HG02763 (cell line): Measurements from ENCODE around the gene ZBTB44.

ENCODE experiments used
- ATAC-seq: cut with Tn5 transposase; IDR thresholded peaks from one replicate; pipeline ENCODE4 v1.9.1; 2021; ENCODE audit warnings: mild to moderate bottlenecking, moderate library complexity; ENCODE audit not compliant: unreplicated experiment

The ZBTB44 gene

DNA sequence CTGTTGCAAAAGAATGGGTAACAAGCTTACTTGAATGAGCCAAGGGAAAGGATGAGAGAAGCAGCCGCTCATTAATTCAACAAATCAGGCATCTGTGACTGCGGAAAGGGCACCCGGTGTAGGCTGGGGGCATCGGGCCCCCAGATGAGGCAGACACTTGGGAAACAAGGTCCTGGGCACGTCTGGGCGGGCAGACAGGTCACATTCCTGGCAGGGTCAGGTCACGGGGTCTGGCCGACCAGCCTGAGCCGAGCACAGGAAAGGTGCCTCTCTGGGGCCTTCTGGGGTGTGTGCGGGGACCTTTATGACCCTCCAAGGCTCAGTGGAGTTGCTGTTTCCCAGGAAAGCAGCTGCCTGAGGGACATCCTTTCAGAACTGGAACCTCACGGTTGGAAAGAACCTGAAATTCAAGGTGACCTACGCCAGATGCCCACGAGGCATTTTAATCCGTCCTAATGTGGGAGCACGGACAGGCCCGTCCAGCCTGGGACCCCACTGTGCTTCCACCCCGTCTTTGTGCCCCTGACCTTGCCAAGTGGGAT, 98.1 kb downstream of the ZBTB44 start:
- ATAC-seq = no peak

DNA sequence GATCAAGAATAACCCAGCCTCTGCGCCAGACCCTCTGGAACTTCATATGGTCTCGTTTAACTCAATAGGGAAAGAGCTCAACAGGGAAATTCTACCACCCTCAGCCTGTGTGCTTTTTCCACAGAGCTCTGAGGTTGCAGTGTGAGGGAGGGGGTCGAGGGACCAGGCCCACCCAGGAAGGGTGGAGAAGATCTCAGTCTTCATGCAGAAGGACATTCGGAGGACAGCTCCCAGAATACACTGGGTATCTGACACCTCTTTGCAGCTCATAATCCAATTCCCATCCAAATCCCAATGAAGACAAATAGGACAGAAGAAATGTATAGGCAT, 98.5 kb downstream of the ZBTB44 start:
- no peak for ATAC-seq

DNA sequence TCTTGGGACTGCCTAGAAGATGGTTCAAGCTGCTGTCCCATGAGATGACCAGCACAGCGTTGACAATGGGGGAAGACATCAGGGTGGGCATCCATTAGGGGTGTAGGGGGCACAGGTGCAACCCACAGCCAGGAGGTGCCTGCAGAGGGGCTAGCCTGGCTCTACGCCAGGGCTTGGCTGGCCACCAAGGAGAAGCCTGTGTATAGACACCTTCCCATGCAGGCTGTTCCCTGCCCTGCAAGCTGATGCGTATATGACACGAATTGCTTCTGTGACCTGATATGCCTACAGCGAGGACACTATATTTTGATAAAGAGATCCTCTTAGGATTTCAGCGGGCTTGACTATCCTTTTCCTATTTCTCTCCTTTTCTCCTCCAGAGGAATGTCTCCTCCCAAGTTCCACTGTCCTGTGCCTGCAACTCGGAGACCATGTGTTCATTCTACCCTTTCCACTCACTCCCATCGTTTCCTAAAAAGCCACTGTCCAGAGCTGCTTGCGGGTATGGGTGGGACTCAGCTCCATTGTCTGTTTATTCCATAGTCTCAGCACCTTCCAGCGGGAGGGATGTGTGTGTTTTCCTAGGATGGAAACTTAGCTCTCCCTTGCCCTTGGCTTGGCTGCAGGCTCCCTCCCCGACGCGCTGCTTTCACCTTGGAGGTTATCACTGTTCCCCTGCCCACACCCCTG, 99.0 kb downstream of the ZBTB44 start:
- ATAC-seq = no peak

DNA sequence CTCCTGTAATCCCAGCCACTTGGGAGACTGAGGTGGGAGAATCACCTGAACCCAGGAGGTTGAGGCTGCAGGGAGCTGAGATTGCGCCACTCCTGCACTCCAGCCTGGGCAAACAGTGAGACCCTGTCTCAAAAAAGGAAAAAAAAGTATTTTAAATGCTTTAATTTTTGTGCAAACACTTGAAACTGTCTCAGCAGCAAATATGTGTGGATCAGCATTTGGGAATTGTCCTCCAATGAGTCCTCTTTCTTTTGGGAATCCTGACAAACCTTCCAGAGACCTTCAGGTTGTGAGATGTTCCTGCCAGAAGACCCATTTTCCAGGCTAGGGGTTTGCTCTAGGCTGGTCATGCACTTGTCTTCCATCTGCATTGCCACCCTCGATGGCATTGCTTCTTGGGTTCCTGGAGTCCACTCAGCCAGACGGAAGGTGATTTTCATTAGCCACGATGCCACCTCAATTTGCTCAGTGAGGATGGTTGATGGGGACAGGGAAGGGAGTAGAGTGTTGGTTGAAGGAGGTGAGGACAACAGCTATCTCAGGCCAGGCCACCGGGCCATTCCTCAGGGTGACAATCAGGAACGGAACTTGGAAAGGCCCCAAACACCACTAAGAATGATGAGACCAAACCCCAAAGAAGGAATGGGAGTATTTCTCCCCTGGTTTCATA, 99.7 kb downstream of the ZBTB44 start:
- no peak for ATAC-seq

DNA sequence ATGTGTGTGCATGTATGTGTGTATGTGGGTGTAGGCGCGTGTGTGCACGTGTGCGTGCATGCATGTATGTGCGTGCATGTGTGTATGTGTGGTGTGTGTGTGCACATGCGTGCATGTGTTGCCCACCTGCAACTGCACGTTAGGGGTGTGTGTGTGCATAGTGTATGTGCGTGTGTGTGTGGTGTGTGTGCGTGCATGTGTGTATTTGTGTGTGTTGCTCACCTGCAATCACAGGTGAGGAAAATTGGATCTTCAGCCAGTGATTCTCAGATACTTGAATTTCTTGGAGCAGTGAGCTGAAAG, 100.8 kb downstream of the ZBTB44 start:
- no peak for ATAC-seq

DNA sequence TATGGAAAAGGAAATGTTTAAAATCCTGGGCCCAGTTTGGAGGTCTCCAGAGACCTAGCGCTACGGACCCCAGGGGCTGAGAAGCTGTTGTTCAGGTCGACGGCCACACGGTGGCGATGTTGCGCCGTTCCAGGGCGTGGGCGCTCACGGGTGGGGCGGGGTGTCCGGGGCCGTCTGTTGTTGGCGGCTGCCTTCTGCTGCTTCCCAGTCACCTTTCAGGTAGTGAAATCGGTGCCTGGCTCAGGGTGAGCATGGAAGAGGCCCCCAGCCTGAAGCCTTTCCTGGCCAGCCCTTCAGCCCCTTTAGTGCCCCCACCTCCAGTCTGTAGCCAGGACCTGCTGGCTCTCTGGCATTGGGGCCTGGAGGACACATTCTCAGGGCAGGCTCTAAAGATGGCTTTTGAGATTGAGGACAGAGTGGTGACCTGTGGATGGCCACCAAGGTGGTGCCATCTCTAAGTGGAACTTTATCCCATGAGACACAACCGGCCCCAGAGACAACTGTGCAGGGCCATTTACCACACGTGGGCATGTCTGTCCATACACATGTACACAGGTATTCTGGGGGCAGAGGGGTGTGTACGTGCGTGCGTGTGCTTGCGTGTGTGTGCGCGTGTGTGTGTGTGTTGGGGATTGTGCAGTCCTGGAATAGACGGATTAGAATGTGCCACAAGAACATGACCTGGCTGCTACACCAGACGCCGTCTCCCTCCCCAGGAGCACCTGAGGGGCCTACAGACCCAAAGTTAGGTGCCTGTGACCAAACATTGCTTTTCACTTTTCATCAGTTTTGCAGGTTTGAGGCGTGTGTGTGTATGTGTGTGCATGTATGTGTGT, 101.4 kb downstream of the ZBTB44 start:
- peak; percentile 69 for ATAC-seq

DNA sequence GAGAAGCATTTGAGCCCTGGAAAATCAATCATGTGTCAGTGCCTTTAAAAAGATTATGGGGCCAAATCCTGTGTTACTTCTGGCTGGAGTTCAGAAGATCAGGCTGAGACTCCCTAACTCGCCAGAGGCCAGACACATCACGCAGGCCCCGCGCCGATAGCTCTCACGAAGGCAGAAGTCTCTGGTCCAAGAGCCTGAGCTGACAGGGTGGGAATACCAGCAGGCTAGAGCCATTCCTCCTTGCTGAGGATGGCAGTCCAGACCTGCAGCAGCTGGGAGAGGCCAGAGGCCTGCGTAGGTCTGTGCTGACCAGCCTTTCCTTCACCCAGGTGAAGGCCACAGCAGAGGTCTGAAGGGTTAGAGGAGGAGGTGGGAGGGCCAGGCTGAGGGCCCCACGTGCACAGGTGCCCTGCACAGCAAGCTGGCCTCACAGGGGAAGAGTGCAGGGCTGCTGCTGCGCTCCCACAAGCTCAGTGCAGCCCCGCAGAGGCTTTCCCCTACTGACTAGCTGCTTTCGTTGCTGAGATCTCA, 102.2 kb downstream of the ZBTB44 start:
- ATAC-seq = no peak

DNA sequence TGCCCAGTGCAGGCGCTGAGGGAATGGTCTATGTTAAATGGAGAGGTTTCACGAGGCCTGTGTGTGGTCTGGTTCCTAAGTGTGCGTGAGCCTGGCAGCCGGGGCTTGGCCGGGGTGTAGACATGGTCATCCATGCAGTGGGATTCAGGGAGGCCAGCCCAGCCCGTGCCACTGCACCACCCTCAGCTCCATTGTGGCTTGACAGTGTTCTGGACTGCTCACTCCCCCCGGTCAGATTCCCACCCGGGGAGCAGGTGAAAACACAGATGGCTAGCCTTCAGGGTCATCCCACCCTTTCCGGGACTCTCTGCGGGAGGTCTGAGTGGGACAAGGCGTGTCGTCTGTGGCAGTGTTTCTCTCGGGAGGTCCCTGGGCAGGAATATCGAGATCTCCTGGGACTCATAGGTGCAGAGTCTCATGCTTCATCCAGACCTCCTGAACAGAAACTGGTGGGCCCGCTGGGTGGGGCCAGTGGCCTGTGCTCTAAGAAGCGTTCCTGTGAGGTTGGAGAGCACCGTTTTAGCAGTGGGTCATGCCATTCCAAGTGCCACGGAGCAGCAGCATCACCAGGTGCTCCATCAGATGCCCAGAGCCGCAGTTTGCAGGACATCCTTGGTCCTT, 102.8 kb downstream of the ZBTB44 start:
- no peak for ATAC-seq

DNA sequence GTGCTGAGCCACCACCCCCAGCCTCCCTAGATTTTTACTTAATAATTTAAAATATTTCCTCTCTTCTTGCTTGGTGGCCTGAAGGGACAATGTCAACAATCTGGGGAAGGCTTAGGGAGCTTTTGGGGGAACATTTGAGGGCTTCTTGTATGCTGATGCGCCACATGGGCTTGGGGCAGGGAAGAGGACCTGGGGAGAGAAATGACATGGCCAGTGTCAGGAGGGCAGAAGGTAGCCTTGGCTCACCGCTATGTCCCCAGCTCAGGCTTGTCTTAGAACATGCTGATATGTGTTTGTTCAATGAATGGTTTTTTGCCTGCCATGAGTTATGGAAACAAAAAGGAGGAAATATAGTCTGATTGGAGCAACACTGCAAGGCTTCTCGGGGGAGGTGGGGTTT, 103.6 kb downstream of the ZBTB44 start:
- ATAC-seq = no peak

DNA sequence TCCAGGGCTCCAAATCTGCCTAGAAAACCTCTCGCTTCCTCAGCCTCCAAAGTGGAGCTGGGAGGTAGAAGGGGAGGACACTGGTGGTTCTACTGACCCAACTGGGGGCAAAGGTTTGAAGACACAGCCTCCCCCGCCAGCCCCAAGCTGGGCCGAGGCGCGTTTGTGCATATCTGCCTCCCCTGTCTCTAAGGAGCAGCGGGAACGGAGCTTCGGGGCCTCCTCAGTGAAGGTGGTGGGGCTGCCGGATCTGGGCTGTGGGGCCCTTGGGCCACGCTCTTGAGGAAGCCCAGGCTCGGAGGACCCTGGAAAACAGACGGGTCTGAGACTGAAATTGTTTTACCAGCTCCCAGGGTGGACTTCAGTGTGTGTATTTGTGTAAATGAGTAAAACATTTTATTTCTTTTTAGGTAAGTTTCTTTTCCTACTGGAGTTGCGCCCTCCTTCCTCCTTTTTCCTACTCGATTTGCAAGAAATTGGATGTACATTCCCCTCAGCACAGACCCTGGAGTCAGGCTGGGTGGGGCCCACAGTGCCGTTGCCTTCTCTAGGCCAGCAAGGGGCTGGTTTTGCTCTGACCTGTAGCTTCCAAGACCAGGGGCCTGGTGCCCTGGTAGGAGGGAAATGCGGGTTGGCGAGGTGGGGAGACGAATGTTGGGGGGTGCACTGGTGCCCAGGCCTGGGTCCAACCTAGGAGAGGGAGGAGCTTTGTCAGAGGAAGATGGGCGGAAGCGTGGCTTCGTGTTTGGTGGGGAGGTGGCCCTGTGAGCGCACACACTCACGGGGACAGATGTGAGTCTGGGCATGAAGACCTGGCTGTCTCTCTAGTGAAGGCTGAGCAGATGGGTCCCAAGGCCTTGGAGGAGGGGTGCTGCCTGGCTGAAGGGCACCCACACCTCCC, 104.5 kb downstream of the ZBTB44 start:
- no peak for ATAC-seq

DNA sequence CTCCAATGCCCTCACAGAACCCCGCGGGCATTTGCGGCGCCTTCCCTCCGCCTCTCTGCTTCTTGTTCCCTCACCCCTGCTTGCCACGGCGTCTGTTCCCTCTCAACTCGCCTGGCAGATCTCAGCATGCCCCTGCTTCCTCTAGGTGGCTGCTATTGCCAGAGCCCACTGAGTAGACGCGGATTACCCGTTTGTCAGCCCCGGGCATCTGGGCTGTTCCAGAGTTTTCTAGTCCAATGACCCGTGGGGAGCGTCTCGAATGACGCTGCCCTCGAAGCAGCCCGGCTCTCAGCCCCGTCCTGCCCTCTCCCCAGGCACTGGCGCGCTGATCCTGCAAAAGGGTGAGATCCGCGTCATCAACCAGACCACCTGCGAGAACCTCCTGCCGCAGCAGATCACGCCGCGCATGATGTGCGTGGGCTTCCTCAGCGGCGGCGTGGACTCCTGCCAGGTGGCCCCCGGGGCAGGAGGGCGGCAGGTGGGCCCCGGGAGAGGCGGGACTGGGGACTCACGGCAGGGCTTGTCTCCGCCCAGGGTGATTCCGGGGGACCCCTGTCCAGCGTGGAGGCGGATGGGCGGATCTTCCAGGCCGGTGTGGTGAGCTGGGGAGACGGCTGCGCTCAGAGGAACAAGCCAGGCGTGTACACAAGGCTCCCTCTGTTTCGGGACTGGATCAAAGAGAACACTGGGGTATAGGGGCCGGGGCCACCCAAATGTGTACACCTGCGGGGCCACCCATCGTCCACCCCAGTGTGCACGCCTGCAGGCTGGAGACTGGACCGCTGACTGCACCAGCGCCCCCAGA, 105.4 kb downstream of the ZBTB44 start:
- ATAC-seq = no peak

DNA sequence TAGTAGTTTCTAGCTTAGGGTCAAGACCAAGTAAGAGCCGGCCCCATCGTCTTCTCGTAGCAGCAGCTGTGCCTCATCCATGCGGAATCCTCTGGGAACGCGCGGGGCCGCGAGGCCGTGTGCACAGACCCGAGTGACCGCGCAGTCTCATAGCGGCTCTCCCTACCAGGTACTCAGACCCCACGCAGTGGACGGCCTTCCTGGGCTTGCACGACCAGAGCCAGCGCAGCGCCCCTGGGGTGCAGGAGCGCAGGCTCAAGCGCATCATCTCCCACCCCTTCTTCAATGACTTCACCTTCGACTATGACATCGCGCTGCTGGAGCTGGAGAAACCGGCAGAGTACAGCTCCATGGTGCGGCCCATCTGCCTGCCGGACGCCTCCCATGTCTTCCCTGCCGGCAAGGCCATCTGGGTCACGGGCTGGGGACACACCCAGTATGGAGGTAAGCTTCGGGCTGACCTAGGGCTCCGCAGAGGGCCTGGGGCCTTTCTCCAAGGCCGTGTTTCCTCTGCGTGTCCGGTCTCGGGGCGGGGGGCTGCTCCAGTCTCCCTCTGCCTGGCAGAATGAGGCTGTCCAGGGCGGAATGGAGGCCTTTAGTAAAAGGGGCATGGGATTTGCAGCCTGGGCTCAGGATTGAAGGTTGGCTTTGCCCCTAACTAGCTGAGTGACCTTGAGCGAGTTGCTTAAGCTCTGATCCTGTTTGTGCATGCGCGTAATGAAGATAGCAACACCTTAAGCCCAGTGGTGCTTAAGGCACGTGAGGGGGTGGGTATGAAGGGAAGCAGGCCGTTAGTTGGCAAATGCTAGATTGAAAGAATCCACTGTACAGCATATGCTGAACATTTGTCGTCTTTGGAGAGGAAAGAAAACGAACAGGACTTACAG, 106.2 kb downstream of the ZBTB44 start:
- no peak for ATAC-seq

DNA sequence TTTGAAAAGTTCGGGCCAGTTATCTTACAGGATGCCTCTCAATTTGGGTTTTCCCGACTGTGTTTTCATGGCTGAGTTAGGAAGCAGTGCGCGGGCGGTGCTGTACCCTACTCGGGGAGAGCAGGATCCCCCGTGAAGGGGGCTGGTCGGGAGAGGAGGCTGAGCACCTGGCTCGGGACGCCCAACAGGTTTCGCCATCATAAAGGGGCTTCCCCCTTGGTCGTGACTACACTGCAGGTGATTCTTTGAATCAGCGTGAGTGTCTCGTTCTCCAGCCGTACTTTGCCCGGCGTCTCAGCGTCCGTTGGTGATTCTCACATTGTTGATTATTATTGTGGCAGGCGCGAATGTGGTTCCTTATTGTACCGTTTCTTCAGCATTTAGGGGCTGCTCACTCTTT, 108.6 kb downstream of the ZBTB44 start:
- no peak for ATAC-seq

DNA sequence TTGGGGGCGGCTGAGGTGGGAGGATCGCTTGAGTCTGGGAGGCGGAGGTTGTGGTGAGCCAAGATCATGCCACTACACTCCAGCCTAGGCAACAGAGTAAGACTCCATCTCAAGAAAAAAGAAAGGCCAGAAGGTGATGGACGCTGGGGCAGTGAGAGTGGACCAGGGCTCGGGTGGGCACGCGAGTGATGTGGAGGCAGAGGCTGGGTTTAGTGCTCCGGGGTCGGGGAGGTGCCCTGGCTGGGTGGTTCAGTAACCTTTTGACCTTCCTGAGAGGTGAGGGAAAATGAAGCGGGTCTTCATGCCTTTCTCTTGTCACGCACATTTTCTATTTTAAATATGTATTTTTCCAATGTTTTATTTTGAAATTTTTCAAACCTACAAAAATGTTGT, 110.0 kb downstream of the ZBTB44 start:
- no peak for ATAC-seq

DNA sequence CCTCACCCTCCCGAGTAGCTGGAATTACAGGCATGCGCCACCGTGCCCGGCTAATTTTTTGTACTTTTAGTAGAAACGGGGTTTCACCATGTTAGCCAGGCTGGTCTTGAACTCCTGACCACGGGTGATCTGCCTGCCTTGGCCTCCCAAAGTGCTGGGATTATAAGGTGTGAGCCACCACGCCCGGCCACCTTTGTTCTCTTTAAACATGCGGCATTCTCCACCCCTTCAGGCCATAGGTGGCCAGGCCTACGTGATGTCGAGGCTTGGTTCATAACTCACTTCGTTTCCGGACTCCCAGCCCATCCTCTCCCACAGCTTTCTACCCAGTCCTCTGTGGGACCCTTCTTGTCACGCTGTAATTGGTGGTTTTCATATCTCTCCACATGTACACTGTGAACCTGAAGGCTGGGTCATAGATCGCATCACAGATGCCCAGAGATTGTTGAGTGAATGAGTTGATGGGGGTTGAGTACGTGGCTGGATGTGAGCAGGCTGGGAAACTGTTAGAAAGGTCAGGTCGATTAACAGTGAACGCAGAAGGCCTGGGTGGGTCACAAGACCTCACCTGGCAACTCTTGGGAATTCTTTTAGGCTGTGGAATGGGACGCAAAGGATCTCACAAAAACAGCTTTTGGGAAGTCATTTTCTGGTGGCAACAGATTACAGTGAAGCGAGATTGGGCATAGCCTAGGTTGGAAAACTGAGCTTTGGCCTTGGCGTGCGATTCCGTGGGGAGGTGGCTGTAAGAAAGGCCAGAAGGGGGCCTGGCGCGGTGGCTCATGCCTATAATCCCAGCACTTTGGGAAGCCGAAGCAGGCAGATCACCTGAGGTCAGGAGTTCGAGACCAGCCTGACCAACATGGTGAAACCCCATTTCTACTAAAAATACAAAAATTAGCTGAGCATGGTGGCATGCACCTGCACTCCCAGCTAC, 110.7 kb downstream of the ZBTB44 start:
- no peak for ATAC-seq

DNA sequence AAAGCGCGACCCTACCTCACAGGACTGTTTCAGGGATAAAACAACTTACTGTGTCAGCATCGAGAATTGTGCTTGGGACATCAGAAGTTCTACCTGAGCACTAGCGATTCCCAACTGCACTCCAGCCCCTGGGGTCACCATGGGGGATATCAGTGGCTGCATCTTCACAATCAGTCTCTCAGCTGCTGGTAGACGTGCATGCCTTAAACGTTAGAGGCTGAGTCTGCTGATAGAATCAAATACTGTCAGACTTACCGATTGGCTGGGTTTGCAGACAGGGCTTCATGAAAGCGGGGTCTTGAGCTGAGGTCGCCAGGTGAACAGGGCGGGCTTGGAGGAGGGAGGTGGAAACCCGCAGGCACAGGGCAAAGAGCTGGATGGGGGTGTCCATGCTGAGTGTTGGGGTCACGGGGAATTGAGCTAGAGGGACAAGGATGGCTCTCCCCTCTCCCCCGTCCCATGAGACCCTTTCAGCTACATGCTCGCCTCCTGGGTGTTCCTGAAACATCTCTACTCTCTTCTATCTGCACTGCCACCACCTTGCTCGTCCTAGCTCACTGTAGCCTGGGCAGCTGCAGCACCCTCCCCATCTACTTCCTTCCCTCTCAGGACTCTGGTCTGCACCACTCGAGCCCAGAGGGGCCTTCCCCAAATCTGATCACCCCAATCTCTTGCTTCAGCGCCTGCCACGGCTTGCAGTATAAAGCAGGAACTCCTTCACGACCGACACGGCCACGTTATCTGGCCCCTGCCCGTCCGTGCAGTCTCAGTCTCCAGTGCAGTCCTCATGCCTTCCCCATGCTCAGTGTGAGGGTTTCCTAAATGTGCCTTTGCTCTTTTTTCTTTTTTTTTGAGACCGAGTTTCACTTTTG, 111.7 kb downstream of the ZBTB44 start:
- no peak for ATAC-seq
